Upper lobe of left lung (tissue), 6 donors: ENCODE data around the gene MED25. TPM values are rescaled to one million over a fixed set of nuclear protein-coding genes. Genes with fewer than 3 reads are reported as not detected.
A peak's percentile ranks its signal among the peaks of the same experiment; 100 is the strongest.

ENCODE experiments used
- ATAC-seq, 2 donors: fragments of 200-7000 bp; cut with Tn5 transposase; one replicate each; pipeline ENCODE4 v1.9.1; 2022; ENCODE audit warnings: mild to moderate bottlenecking in 2 of 2, moderate library complexity in 2 of 2; ENCODE audit not compliant: low FRiP score in 2 of 2
- DNase-seq, 2 donors: peaks; one replicate each; pipeline ENCODE4 v3.0.0-alpha.2; 2019 to 2020
- H3K27ac ChIP-seq, 4 donors: fragments of 200-600 bp; sonication (generic); one replicate each; pipeline ENCODE4 v1.5.1; 2016 to 2019
- H3K27me3 ChIP-seq, 4 donors: fragments of 200-600 bp; sonication (generic); one replicate each; pipeline ENCODE4 v1.5.1; 2017 to 2019
- H3K36me3 ChIP-seq, 4 donors: fragments of 200-600 bp; sonication (generic); one replicate each; pipeline ENCODE4 v1.5.1; 2016 to 2019
- H3K4me1 ChIP-seq, 4 donors: fragments of 200-600 bp; sonication (generic); one replicate each; pipeline ENCODE4 v1.5.1; 2018 to 2019
- H3K4me3 ChIP-seq, 4 donors: fragments of 200-600 bp; sonication (generic); one replicate each; pipeline ENCODE4 v1.5.1; 2017 to 2019; ENCODE audit warnings: mild to moderate bottlenecking in 2 of 4, moderate library complexity in 1 of 4
- H3K9me3 ChIP-seq, 4 donors: fragments of 200-600 bp; sonication (generic); one replicate each; pipeline ENCODE4 v1.5.1; 2018 to 2019
- CTCF ChIP-seq, 6 experiments: fragments of 450-650 bp in 4 of 6; fragments of 200-600 bp in 2 of 6; sonication (generic) in 2 of 6; IDR thresholded peaks; one replicate each; pipeline ENCODE4 v1.5.1; 2016 to 2019; ENCODE audit warnings: antibody characterized with exemption in 6 of 6
- EP300 ChIP-seq, 4 donors: sonication (generic); formaldehyde crosslinking; IDR thresholded peaks; one replicate each; pipeline ENCODE4 v1.5.1; 2017; ENCODE audit warnings: antibody characterized with exemption in 4 of 4, control low read depth in 2 of 4
- POLR2A ChIP-seq, 4 donors: fragments of 450-650 bp; IDR thresholded peaks; one replicate each; pipeline ENCODE4 v1.5.1; 2016 to 2017; ENCODE audit warnings: antibody characterized with exemption in 4 of 4, mild to moderate bottlenecking in 2 of 4
- POLR2AphosphoS5 ChIP-seq, 2 donors: sonication (generic); formaldehyde crosslinking; IDR thresholded peaks; one replicate each; pipeline ENCODE4 v1.5.1; 2017; ENCODE audit warnings: antibody characterized with exemption in 2 of 2
- WGBS, 2 donors: methylation state at CpG; one replicate each; pipeline ENCODE4 v1.1.5; 2017 to 2018; 5-methylcytosine and 5-hydroxymethylcytosine counted together
- total RNA-seq, 6 donors: library from RNA; depleted of rRNA in 4 of 6; stranded (reverse); fragments of >200 nt in 4 of 6; gene quantifications; one replicate each; pipeline versions ENCODE4 v1.1.0 to v1.2.1, GENCODE V29; 2016 to 2021
- donor health status: DM: no; HTN: no; CAD: no; lungs with moderate emphysema.
- donor health status: DM: no; HTN: yes; CAD: no; lungs with severe emphysema.

The MED25 gene
- total RNA-seq, 6 donors from 2014 or later, result 41.7 to 110 (median 61.2) TPM

GRCh38 chr19:49857838-49858087 is 39.7 kb downstream of the MED25 start:
- H3K36me3 ChIP-seq, result peaks cover 15 to 85% (median 68%) of the 10 kb centered on the region in 4 donors
- no peaks in the 10 kb centered on the region for H3K9me3 ChIP-seq
- ATAC-seq (no peak), DNase-seq (no peak)
- H3K4me3 ChIP-seq, result no peak overlapping the region
- no peak overlapping the region for H3K27ac ChIP-seq
- 93% methylated on average over 5 of the region's 5 CpGs; no CpG with 5 or more reads in 1 of the 2 donors for WGBS, 2 donors
- no peak for TF ChIP-seq CTCF (IDR thresholded peaks at IDR 0.05)
- no peak for TF ChIP-seq POLR2A (IDR thresholded peaks at IDR 0.05)
- TF ChIP-seq POLR2AphosphoS5 (IDR thresholded peaks at IDR 0.05), result no peak
- TF ChIP-seq EP300 (IDR thresholded peaks at IDR 0.05), result no peak
- peaks cover 8 to 22% (median 14%) of the 10 kb centered on the region in 4 donors for H3K4me1 ChIP-seq
- no peaks in the 10 kb centered on the region for H3K27me3 ChIP-seq

GRCh38 chr19:49858088-49858985 is 40.2 kb downstream of the MED25 start:
- no peak for TF ChIP-seq POLR2AphosphoS5 (IDR thresholded peaks at IDR 0.05)
- TF ChIP-seq POLR2A (IDR thresholded peaks at IDR 0.05), result no peak
- TF ChIP-seq EP300 (IDR thresholded peaks at IDR 0.05), result no peak
- TF ChIP-seq CTCF (IDR thresholded peaks at IDR 0.05), result no peak
- DNase-seq (peak in 1 of 2 donors; percentile 83), ATAC-seq (no peak)
- WGBS, 2 donors, result 88 to 92% methylated on average over 21 to 35 of the region's 37 CpGs
- no peaks in the 10 kb centered on the region for H3K9me3 ChIP-seq
- H3K27me3 ChIP-seq, result no peaks in the 10 kb centered on the region
- H3K27ac ChIP-seq, result no peak overlapping the region
- peaks cover 15 to 89% (median 73%) of the 10 kb centered on the region in 4 donors for H3K36me3 ChIP-seq
- peaks cover 6 to 17% (median 10%) of the 10 kb centered on the region in 4 donors for H3K4me1 ChIP-seq
- H3K4me3 ChIP-seq, result no peak overlapping the region

DNA sequence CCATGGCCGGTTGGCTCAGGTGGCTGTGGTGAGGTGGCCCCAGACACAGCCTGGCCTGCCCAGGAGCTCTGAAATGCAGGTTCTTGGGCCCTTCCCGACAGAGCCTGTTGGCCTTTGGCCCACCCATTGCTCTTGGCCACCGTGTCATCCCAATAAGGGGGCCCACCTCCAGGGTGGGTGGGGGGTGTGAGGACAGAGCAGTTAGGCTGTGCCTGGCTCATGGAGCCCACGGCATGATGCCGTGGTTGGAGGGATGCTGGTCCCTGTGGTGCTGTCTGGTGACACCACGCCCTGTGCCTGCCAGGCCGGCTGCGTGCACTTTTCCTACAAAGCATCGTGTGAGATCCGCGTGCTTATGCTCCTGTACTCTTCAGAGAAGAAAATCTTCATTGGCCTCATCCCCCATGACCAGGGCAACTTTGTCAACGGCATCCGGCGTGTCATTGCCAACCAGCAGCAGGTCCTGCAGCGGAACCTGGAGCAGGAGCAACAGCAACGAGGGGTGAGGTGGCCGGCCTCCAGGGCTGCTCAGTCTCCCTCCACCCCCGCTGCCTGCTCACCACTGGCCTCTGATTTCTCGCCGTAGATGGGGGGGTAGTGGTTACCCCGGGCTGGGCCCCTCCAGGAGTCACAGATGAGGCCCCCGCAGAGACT is 41.7 kb downstream of the MED25 start:
- Histone ChIP-seq H3K27me3 (no peaks in the 10 kb centered on the region), H3K9me3 (no peaks in the 10 kb centered on the region), H3K36me3 (peaks cover 12 to 98% (median 80%) of the 10 kb centered on the region in 4 donors), H3K27ac (no peak overlapping the region), H3K4me1 (peaks cover 0 to 8% (median 5%) of the 10 kb centered on the region in 4 donors), H3K4me3 (no peak overlapping the region)
- WGBS, 2 donors, result 91 to 95% methylated on average over 7 to 19 of the region's 22 CpGs
- ATAC-seq (no peak), DNase-seq (peak in 1 of 2 donors; percentile 71)
- no peak for TF ChIP-seq POLR2A (IDR thresholded peaks at IDR 0.05)

DNA sequence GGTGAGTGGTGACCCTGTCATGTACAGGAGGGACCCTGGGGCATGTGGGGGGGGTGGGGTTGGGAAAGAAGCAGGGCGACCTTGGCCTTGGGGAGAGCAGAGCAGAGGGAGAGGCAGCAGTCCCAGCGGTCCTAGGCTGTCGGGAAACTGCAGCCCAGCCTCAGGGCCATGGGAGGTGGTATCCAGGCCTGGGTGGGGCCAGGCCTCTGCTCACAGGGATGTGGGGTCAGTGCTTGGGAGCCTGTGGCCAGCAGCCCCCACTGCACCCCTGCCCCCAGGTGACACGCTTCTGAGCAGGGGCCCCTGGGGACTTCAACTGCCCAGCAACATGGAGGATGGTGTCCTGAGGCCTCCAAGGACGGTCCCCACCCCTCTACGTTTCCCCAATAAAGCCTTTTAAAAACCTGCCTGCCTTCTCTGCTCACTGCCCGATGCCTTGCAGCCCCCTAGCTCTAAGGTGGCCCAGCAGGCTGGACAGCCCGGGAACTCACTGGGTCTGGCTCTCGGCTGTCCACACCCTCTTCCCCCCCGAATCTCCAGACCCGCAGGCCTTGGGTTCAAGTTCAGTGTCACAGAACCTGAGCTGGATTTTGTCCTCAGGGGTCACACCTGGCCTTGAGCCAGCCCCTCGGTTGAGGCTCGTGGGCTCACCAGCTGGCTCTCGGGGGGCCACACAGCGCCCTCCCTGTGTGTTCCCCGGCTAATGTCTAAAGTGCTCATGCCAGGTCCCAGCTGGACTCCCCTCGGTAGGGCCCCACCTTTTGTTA is 42.4 kb downstream of the MED25 start:
- 79 to 87% methylated on average over 11 to 17 of the region's 17 CpGs for WGBS, 2 donors
- H3K36me3 ChIP-seq, result peaks cover 12 to 95% (median 77%) of the 10 kb centered on the region in 4 donors

GRCh38 chr19:49861107-49861506 is 43.0 kb downstream of the MED25 start:
- H3K27ac ChIP-seq, result peak overlapping the region in 3 of 4 donors; percentile 54 to 63 (median 61)
- 31 to 52% methylated on average over 7 to 13 of the region's 13 CpGs for WGBS, 2 donors
- peak in 1 of 2 donors; percentile 55 for DNase-seq
- H3K4me1 ChIP-seq, result peaks cover 11 to 19% (median 18%) of the 10 kb centered on the region in 4 donors
- no peak overlapping the region for H3K4me3 ChIP-seq
- peaks cover 12 to 89% (median 75%) of the 10 kb centered on the region in 4 donors for H3K36me3 ChIP-seq
- TF ChIP-seq EP300 (IDR thresholded peaks at IDR 0.05) (no peak), CTCF (IDR thresholded peaks at IDR 0.05) (no peak), POLR2AphosphoS5 (IDR thresholded peaks at IDR 0.05) (no peak), POLR2A (IDR thresholded peaks at IDR 0.05) (no peak)
- no peaks in the 10 kb centered on the region for H3K9me3 ChIP-seq
- no peaks in the 10 kb centered on the region for H3K27me3 ChIP-seq
- peak in 1 of 2 donors; percentile 46 for ATAC-seq

More for the DNA sequence above, 42.4 kb downstream of the MED25 start:
- ATAC-seq, result no peak
- peak overlapping the region in 3 of 4 donors; percentile 54 to 63 (median 61) for H3K27ac ChIP-seq
- no peak overlapping the region for H3K4me3 ChIP-seq
- no peak for TF ChIP-seq EP300 (IDR thresholded peaks at IDR 0.05)
- H3K4me1 ChIP-seq, result peaks cover 5 to 14% (median 12%) of the 10 kb centered on the region in 4 donors
- H3K27me3 ChIP-seq, result no peaks in the 10 kb centered on the region
- peak in 1 of 2 donors; percentile 62 for DNase-seq
- no peaks in the 10 kb centered on the region for H3K9me3 ChIP-seq
